SK-N-SH treated with all-trans-retinoic acid at 6 μM for 48 hours (cell line): ENCODE data around the gene METTL17.
"Not testable (repeated sequence)": the region's sequence is repeated elsewhere in the genome, so short reads cannot be mapped to it uniquely, and the experiment has no call there.

Experiments used
- ATAC-seq: fragments of 200-7000 bp; cut with Tn5 transposase; 3 replicates; pipeline ENCODE4 v1.9.1; 2020; ENCODE audit warnings: mild to moderate bottlenecking, moderate library complexity
- ARNTL ChIP-seq: fragments of 450-650 bp; formaldehyde crosslinking; IDR thresholded peaks from 2 replicates; pipeline ENCODE4 v1.5.0; 2020; ENCODE audit warnings: low read depth, mild to moderate bottlenecking, moderate library complexity, borderline replicate concordance
- BACH2 ChIP-seq: fragments of 250-450 bp; sonication (Bioruptor Pico); IDR thresholded peaks from 2 replicates; pipeline ENCODE4 v1.9.0; 2021; ENCODE audit warnings: mild to moderate bottlenecking, borderline replicate concordance
- CSDC2 ChIP-seq: fragments of 250-450 bp; sonication (Bioruptor Pico); IDR thresholded peaks from 2 replicates; pipeline ENCODE4 v1.5.0; 2020; ENCODE audit warnings: mild to moderate bottlenecking, moderate library complexity
- ESRRG ChIP-seq: fragments of 250-450 bp; sonication (Bioruptor Pico); IDR thresholded peaks from 2 replicates; pipeline ENCODE4 v1.6.1; 2021; ENCODE audit warnings: mild to moderate bottlenecking
- GLIS3 ChIP-seq: fragments of 250-450 bp; sonication (Bioruptor Pico); IDR thresholded peaks from 2 replicates; pipeline ENCODE4 v1.5.0; 2020; ENCODE audit warnings: mild to moderate bottlenecking, moderate library complexity
- ISL1 ChIP-seq: fragments of 250-450 bp; sonication (Bioruptor Pico); IDR thresholded peaks from 2 replicates; pipeline ENCODE4 v2.1.2; 2022; ENCODE audit warnings: mild to moderate bottlenecking, moderate library complexity
- OSR1 ChIP-seq: fragments of 250-450 bp; sonication (Bioruptor Pico); IDR thresholded peaks from 2 replicates; pipeline ENCODE4 v1.8.0; 2022; ENCODE audit warnings: moderate library complexity, mild to moderate bottlenecking, inconsistent platforms
- PPARA ChIP-seq: fragments of 250-450 bp; sonication (Bioruptor Pico); IDR thresholded peaks from 2 replicates; pipeline ENCODE4 v1.5.0; 2020; ENCODE audit warnings: mild to moderate bottlenecking, borderline replicate concordance
- SNAI2 ChIP-seq: fragments of 250-450 bp; sonication (Bioruptor Pico); IDR thresholded peaks from 2 replicates; pipeline ENCODE4 v1.5.0; 2020; ENCODE audit warnings: mild to moderate bottlenecking, moderate library complexity
- TCF4 ChIP-seq: fragments of 250-450 bp; sonication (Bioruptor Pico); IDR thresholded peaks from 2 replicates; pipeline ENCODE4 v1.8.0; 2021; ENCODE audit warnings: mild to moderate bottlenecking, moderate library complexity, borderline replicate concordance
- TOX ChIP-seq: fragments of 250-450 bp; sonication (Bioruptor Pico); IDR thresholded peaks from 2 replicates; pipeline ENCODE4 v1.8.0; 2021; ENCODE audit warnings: mild to moderate bottlenecking, moderate library complexity, borderline replicate concordance
- ZFP3 ChIP-seq: fragments of 250-450 bp; sonication (Bioruptor Pico); IDR thresholded peaks from 2 replicates; pipeline ENCODE4 v1.5.0; 2020; ENCODE audit warnings: mild to moderate bottlenecking, moderate library complexity
- ZFP30 ChIP-seq: fragments of 450-650 bp; formaldehyde crosslinking; IDR thresholded peaks from 2 replicates; pipeline ENCODE4 v1.5.0; 2022; ENCODE audit warnings: mild to moderate bottlenecking, moderate library complexity
- ZNF565 ChIP-seq: fragments of 450-650 bp; formaldehyde crosslinking; conservative IDR thresholded peaks from 2 replicates; pipeline ENCODE4 v1.5.0; 2020; ENCODE audit warnings: low read depth, mild to moderate bottlenecking, moderate library complexity
- ZNF70 ChIP-seq: fragments of 450-650 bp; formaldehyde crosslinking; IDR thresholded peaks from 2 replicates; pipeline ENCODE4 v1.5.0; 2020; ENCODE audit warnings: mild to moderate bottlenecking, moderate library complexity
- ZNF8 ChIP-seq: fragments of 450-650 bp; formaldehyde crosslinking; IDR thresholded peaks from 2 replicates; pipeline ENCODE4 v1.5.0; 2020; ENCODE audit warnings: mild to moderate bottlenecking, moderate library complexity
- TF ChIP-seq, protein P1 (sequence below): fragments of 250-450 bp; sonication (Bioruptor Pico); IDR thresholded peaks from 2 replicates; pipeline ENCODE4 v1.8.0; 2020; ENCODE audit warnings: mild to moderate bottlenecking, moderate library complexity, borderline replicate concordance
- TF ChIP-seq, protein P2 (sequence below): fragments of 250-450 bp; sonication (Bioruptor Pico); IDR thresholded peaks from 2 replicates; pipeline ENCODE4 v1.5.1; 2020; ENCODE audit warnings: low read depth, mild to moderate bottlenecking, moderate library complexity
- TF ChIP-seq, protein P3 (sequence below): fragments of 250-450 bp; sonication (Bioruptor Pico); IDR thresholded peaks from 2 replicates; pipeline ENCODE4 v1.5.1; 2021; ENCODE audit warnings: mild to moderate bottlenecking, moderate library complexity
- TF ChIP-seq, protein P4 (sequence below): fragments of 250-450 bp; sonication (Bioruptor Pico); IDR thresholded peaks from 2 replicates; pipeline ENCODE4 v1.8.0; 2021; ENCODE audit warnings: low read depth, mild to moderate bottlenecking, moderate library complexity, borderline replicate concordance

Gene METTL17

DNA sequence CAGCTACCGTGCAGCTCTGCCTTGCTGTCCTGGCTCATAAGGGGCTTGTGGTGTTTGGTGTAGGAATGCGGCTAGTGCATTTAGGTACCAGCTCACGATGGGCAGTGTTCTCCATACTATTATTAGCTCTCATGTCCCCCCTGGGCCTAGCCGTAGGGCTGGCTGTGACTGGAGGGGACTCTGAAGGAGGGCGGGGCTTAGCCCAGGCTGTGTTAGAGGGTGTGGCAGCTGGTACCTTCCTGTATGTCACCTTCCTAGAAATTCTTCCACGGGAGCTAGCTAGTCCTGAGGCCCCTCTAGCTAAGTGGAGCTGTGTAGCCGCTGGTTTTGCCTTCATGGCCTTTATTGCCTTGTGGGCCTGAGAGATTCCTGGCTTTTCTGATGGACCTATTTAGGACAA, 11.4 kb downstream of the METTL17 start:
- no peak for ATAC-seq
- TF ChIP-seq, protein P1, sequence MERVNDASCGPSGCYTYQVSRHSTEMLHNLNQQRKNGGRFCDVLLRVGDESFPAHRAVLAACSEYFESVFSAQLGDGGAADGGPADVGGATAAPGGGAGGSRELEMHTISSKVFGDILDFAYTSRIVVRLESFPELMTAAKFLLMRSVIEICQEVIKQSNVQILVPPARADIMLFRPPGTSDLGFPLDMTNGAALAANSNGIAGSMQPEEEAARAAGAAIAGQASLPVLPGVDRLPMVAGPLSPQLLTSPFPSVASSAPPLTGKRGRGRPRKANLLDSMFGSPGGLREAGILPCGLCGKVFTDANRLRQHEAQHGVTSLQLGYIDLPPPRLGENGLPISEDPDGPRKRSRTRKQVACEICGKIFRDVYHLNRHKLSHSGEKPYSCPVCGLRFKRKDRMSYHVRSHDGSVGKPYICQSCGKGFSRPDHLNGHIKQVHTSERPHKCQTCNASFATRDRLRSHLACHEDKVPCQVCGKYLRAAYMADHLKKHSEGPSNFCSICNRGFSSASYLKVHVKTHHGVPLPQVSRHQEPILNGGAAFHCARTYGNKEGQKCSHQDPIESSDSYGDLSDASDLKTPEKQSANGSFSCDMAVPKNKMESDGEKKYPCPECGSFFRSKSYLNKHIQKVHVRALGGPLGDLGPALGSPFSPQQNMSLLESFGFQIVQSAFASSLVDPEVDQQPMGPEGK, result no peak
- TF ChIP-seq, protein P2, sequence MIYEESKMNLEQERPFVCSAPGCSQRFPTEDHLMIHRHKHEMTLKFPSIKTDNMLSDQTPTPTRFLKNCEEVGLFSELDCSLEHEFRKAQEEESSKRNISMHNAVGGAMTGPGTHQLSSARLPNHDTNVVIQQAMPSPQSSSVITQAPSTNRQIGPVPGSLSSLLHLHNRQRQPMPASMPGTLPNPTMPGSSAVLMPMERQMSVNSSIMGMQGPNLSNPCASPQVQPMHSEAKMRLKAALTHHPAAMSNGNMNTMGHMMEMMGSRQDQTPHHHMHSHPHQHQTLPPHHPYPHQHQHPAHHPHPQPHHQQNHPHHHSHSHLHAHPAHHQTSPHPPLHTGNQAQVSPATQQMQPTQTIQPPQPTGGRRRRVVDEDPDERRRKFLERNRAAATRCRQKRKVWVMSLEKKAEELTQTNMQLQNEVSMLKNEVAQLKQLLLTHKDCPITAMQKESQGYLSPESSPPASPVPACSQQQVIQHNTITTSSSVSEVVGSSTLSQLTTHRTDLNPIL (CRISPR knock-in tag), result no peak
- TF ChIP-seq GLIS3 (CRISPR knock-in tag) (no peak), CSDC2 (CRISPR knock-in tag) (no peak), ZFP3 (CRISPR knock-in tag) (no peak), TOX (CRISPR knock-in tag) (no peak), TCF4 (no peak), PPARA (CRISPR knock-in tag) (no peak), ZFP30 (CRISPR knock-in tag) (no peak), ZNF8 (CRISPR knock-in tag) (no peak), ZNF70 (CRISPR knock-in tag) (no peak), ISL1 (CRISPR knock-in tag) (no peak), OSR1 (CRISPR knock-in tag) (no peak)
- TF ChIP-seq, protein P3, sequence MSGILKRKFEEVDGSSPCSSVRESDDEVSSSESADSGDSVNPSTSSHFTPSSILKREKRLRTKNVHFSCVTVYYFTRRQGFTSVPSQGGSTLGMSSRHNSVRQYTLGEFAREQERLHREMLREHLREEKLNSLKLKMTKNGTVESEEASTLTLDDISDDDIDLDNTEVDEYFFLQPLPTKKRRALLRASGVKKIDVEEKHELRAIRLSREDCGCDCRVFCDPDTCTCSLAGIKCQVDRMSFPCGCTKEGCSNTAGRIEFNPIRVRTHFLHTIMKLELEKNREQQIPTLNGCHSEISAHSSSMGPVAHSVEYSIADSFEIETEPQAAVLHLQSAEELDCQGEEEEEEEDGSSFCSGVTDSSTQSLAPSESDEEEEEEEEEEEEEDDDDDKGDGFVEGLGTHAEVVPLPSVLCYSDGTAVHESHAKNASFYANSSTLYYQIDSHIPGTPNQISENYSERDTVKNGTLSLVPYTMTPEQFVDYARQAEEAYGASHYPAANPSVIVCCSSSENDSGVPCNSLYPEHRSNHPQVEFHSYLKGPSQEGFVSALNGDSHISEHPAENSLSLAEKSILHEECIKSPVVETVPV (CRISPR knock-in tag), result no peak
- TF ChIP-seq, protein P4, sequence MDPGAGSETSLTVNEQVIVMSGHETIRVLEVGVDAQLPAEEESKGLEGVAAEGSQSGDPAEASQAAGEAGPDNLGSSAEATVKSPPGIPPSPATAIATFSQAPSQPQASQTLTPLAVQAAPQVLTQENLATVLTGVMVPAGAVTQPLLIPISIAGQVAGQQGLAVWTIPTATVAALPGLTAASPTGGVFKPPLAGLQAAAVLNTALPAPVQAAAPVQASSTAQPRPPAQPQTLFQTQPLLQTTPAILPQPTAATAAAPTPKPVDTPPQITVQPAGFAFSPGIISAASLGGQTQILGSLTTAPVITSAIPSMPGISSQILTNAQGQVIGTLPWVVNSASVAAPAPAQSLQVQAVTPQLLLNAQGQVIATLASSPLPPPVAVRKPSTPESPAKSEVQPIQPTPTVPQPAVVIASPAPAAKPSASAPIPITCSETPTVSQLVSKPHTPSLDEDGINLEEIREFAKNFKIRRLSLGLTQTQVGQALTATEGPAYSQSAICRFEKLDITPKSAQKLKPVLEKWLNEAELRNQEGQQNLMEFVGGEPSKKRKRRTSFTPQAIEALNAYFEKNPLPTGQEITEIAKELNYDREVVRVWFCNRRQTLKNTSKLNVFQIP (CRISPR knock-in tag), result no peak

DNA sequence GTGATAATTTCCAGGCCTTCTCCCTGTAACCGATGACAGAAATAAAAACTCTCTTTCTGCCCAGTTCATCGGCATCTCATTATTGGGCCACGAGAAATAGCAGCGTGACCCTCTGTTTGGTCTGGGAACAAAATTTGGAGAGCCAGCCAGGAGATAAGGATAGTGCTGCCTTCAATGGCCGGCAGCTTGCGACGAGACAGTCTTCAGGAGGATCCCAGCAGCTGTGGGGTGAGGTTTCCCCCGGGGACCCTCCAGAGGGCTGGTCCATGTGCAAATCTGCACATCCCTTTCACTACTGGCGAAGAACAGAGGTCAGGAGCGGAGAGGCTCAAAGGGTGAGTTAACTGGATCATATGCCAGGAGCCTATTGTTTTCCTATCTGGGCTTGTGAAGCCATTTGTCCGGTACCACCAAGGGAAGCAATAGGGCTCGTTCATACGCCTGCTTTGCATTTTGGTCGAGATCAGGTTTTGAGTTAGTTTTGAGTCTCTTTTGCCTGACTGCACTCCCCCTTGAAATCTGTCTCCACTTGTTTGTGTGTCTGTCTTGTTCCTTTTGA, 14.1 kb downstream of the METTL17 start:
- no peak for TF ChIP-seq ESRRG (CRISPR knock-in tag)
- no peak for TF ChIP-seq SNAI2
- TF ChIP-seq ISL1 (CRISPR knock-in tag), result no peak
- no peak for TF ChIP-seq ARNTL (CRISPR knock-in tag)
- TF ChIP-seq ZNF565, result no peak
- TF ChIP-seq OSR1 (CRISPR knock-in tag), result no peak
- TF ChIP-seq, protein P2 (CRISPR knock-in tag), result no peak
- TF ChIP-seq, all 23 proteins: peak for 0
- ATAC-seq, result no peak

DNA sequence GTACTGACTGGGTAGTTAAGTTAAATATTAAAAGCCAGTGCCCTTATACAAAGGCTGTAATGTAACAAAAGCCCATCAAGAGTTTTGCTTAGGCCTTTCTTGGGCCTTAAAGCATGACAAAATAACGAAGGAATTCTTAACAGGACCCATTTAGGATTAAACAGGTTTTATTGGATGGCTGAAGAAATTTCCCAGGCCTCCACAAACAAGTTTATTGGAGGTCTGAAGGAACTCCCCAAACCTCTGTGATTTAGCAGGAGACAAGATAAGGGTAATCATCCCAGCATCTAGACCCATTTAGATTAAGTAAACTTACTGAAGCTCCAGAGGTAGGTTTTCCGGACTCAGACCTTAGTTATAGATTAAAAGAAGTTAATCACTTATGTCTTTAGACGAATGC, 19.9 kb downstream of the METTL17 start:
- not testable (repeated sequence) for ATAC-seq

DNA sequence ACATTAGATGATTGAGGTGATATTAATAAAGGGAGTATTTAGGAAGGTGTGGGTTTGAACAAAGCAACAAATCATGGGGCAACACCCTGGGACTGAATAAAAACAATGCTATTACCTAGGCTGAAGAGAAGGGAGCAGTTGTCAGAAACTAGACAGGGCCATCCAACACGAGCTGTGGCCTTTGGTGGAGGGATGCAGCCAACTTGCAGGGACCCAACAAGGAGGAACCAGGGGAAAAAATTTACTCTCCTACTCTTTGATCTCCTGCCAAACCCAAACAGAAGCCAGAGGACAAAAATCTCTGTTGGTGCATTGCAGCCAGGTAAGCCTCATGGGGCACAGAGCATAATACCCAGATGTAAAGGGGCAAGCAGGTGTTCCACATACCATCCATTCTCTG, 21.4 kb downstream of the METTL17 start:
- TF ChIP-seq SNAI2 (no peak), ZFP3 (CRISPR knock-in tag) (no peak), TOX (CRISPR knock-in tag) (no peak), ARNTL (CRISPR knock-in tag) (no peak), ZNF8 (CRISPR knock-in tag) (no peak), CSDC2 (CRISPR knock-in tag) (no peak), OSR1 (CRISPR knock-in tag) (no peak), BACH2 (CRISPR knock-in tag) (no peak), TCF4 (no peak), ESRRG (CRISPR knock-in tag) (no peak), ISL1 (CRISPR knock-in tag) (no peak), ZNF70 (CRISPR knock-in tag) (no peak), GLIS3 (CRISPR knock-in tag) (no peak)
- TF ChIP-seq, protein P2 (CRISPR knock-in tag), result no peak
- ATAC-seq, result no peak
